K562 (cell line): ENCODE results near the gene KDF1.

Experiments used
- ATF7 ChIP-seq: fragments of 450-650 bp; IDR thresholded peaks from 2 replicates; pipeline ENCODE4 v1.7.1; 2014; ENCODE audit warnings: mild to moderate bottlenecking, moderate library complexity
- SMC3 ChIP-seq: conservative IDR thresholded peaks from 2 replicates; pipeline ENCODE4 v1.6.1; 2011; ENCODE audit warnings: low read depth, low read length, improper control_type of control experiment; ENCODE audit not compliant: insufficient read depth
- USF1 ChIP-seq: sonication (generic); formaldehyde crosslinking; IDR thresholded peaks from 2 replicates; pipeline ENCODE4 v1.9.0; 2022; ENCODE audit warnings: mild to moderate bottlenecking, missing genetic modification reagents

GRCh38 chr1:26942656-26943055 lies 17.6 kb downstream of the KDF1 start:
- TF ChIP-seq SMC3 (no peak), USF1 (CRISPR knock-in tag) (no peak), ATF7 (no peak)
